WTC11 (cell line): ENCODE results near the gene MAPK9.

Experiments
- FOXP1 ChIP-seq: sonication (generic); formaldehyde crosslinking; IDR thresholded peaks from 2 replicates; pipeline ENCODE4 v1.8.0; 2022; ENCODE audit warnings: missing genetic modification reagents, mild to moderate bottlenecking, moderate library complexity, borderline replicate concordance
- NFYB ChIP-seq: sonication (generic); formaldehyde crosslinking; conservative IDR thresholded peaks from 2 replicates; pipeline ENCODE4 v1.8.0; 2022; ENCODE audit warnings: low read depth, missing genetic modification reagents
- NR3C1 ChIP-seq: sonication (generic); formaldehyde crosslinking; conservative IDR thresholded peaks from 2 replicates; pipeline ENCODE4 v1.8.1; 2023; ENCODE audit warnings: low read depth, mild to moderate bottlenecking, missing genetic modification reagents
- TEAD1 ChIP-seq: sonication (generic); formaldehyde crosslinking; IDR thresholded peaks from 2 replicates; pipeline ENCODE4 v1.8.0; 2022; ENCODE audit warnings: mild to moderate bottlenecking, missing genetic modification reagents
- TP53 ChIP-seq: sonication (generic); formaldehyde crosslinking; IDR thresholded peaks from 2 replicates; pipeline ENCODE4 v1.8.1; 2023; ENCODE audit warnings: mild to moderate bottlenecking, missing genetic modification reagents
- ZNF263 ChIP-seq: sonication (generic); formaldehyde crosslinking; IDR thresholded peaks from 2 replicates; pipeline ENCODE4 v1.8.1; 2022; ENCODE audit warnings: low read depth, mild to moderate bottlenecking, moderate library complexity, missing genetic modification reagents
- TF ChIP-seq, protein P1 (sequence below): sonication (generic); formaldehyde crosslinking; IDR thresholded peaks from 2 replicates; pipeline ENCODE4 v1.8.1; 2023; ENCODE audit warnings: mild to moderate bottlenecking, missing genetic modification reagents, moderate library complexity
- TF ChIP-seq, protein P2 (sequence below): fragments of 200-600 bp; IDR thresholded peaks from 2 replicates; pipeline ENCODE4 v1.8.0; 2022; ENCODE audit warnings: antibody characterized with exemption
- TF ChIP-seq, protein P3 (sequence below): sonication (generic); formaldehyde crosslinking; IDR thresholded peaks from 2 replicates; pipeline ENCODE4 v1.8.1; 2023; ENCODE audit warnings: mild to moderate bottlenecking, missing genetic modification reagents
- TF ChIP-seq, protein P4 (sequence below): fragments of 250-450 bp; sonication (Bioruptor Pico); IDR thresholded peaks from 2 replicates; pipeline ENCODE4 v1.9.0; 2021; ENCODE audit warnings: mild to moderate bottlenecking
- TF ChIP-seq, protein P5 (sequence below): sonication (generic); formaldehyde crosslinking; IDR thresholded peaks from 2 replicates; pipeline ENCODE4 v1.8.0; 2022; ENCODE audit warnings: mild to moderate bottlenecking, missing genetic modification reagents
- TF ChIP-seq, protein P6 (sequence below): sonication (generic); formaldehyde crosslinking; IDR thresholded peaks from 2 replicates; pipeline ENCODE4 v1.8.0; 2022; ENCODE audit warnings: missing genetic modification reagents
- TF ChIP-seq, protein P7 (sequence below): sonication (generic); formaldehyde crosslinking; IDR thresholded peaks from 2 replicates; pipeline ENCODE4 v1.8.0; 2022; ENCODE audit warnings: mild to moderate bottlenecking, missing genetic modification reagents
- TF ChIP-seq, protein P8 (sequence below): sonication (generic); formaldehyde crosslinking; IDR thresholded peaks from 2 replicates; pipeline ENCODE4 v1.8.1; 2022; ENCODE audit warnings: mild to moderate bottlenecking, moderate library complexity, missing genetic modification reagents

DNA sequence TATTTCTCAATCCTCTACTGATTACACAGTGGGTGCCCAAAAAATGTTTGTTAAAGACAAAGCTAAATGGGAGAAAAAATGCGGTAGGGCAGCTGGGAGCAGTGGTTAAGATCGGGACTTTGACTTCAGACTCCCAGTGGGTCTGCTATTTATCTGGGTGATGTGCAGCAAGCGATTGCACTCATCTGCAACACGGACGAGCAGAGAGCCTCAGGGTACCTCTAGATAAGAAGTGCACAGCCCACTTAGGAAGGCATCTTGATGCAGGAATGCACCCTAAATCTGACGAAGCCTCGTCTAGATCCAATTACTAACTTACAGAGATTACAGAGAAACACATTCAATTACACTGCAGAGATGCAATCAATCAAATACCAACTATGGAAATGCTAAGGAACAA lies 4.0 kb downstream of the MAPK9 start:
- TF ChIP-seq, protein P1, sequence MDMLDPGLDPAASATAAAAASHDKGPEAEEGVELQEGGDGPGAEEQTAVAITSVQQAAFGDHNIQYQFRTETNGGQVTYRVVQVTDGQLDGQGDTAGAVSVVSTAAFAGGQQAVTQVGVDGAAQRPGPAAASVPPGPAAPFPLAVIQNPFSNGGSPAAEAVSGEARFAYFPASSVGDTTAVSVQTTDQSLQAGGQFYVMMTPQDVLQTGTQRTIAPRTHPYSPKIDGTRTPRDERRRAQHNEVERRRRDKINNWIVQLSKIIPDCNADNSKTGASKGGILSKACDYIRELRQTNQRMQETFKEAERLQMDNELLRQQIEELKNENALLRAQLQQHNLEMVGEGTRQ, result no peak
- TF ChIP-seq, protein P2, sequence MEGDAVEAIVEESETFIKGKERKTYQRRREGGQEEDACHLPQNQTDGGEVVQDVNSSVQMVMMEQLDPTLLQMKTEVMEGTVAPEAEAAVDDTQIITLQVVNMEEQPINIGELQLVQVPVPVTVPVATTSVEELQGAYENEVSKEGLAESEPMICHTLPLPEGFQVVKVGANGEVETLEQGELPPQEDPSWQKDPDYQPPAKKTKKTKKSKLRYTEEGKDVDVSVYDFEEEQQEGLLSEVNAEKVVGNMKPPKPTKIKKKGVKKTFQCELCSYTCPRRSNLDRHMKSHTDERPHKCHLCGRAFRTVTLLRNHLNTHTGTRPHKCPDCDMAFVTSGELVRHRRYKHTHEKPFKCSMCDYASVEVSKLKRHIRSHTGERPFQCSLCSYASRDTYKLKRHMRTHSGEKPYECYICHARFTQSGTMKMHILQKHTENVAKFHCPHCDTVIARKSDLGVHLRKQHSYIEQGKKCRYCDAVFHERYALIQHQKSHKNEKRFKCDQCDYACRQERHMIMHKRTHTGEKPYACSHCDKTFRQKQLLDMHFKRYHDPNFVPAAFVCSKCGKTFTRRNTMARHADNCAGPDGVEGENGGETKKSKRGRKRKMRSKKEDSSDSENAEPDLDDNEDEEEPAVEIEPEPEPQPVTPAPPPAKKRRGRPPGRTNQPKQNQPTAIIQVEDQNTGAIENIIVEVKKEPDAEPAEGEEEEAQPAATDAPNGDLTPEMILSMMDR, result no peak
- no peak for TF ChIP-seq NFYB (CRISPR knock-in tag)
- TF ChIP-seq ZNF263, result no peak
- TF ChIP-seq, protein P3, sequence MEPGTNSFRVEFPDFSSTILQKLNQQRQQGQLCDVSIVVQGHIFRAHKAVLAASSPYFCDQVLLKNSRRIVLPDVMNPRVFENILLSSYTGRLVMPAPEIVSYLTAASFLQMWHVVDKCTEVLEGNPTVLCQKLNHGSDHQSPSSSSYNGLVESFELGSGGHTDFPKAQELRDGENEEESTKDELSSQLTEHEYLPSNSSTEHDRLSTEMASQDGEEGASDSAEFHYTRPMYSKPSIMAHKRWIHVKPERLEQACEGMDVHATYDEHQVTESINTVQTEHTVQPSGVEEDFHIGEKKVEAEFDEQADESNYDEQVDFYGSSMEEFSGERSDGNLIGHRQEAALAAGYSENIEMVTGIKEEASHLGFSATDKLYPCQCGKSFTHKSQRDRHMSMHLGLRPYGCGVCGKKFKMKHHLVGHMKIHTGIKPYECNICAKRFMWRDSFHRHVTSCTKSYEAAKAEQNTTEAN (CRISPR knock-in tag), result no peak
- no peak for TF ChIP-seq NR3C1 (CRISPR knock-in tag)
- TF ChIP-seq, protein P4, sequence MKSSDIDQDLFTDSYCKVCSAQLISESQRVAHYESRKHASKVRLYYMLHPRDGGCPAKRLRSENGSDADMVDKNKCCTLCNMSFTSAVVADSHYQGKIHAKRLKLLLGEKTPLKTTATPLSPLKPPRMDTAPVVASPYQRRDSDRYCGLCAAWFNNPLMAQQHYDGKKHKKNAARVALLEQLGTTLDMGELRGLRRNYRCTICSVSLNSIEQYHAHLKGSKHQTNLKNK (CRISPR knock-in tag), result no peak
- TF ChIP-seq, protein P5, sequence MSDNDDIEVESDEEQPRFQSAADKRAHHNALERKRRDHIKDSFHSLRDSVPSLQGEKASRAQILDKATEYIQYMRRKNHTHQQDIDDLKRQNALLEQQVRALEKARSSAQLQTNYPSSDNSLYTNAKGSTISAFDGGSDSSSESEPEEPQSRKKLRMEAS, result no peak
- TF ChIP-seq, protein P6, sequence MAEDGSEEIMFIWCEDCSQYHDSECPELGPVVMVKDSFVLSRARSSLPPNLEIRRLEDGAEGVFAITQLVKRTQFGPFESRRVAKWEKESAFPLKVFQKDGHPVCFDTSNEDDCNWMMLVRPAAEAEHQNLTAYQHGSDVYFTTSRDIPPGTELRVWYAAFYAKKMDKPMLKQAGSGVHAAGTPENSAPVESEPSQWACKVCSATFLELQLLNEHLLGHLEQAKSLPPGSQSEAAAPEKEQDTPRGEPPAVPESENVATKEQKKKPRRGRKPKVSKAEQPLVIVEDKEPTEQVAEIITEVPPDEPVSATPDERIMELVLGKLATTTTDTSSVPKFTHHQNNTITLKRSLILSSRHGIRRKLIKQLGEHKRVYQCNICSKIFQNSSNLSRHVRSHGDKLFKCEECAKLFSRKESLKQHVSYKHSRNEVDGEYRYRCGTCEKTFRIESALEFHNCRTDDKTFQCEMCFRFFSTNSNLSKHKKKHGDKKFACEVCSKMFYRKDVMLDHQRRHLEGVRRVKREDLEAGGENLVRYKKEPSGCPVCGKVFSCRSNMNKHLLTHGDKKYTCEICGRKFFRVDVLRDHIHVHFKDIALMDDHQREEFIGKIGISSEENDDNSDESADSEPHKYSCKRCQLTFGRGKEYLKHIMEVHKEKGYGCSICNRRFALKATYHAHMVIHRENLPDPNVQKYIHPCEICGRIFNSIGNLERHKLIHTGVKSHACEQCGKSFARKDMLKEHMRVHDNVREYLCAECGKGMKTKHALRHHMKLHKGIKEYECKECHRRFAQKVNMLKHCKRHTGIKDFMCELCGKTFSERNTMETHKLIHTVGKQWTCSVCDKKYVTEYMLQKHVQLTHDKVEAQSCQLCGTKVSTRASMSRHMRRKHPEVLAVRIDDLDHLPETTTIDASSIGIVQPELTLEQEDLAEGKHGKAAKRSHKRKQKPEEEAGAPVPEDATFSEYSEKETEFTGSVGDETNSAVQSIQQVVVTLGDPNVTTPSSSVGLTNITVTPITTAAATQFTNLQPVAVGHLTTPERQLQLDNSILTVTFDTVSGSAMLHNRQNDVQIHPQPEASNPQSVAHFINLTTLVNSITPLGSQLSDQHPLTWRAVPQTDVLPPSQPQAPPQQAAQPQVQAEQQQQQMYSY (CRISPR knock-in tag), result no peak
- no peak for TF ChIP-seq TEAD1 (CRISPR knock-in tag)
- no peak for TF ChIP-seq FOXP1 (CRISPR knock-in tag)
- TF ChIP-seq, protein P7, sequence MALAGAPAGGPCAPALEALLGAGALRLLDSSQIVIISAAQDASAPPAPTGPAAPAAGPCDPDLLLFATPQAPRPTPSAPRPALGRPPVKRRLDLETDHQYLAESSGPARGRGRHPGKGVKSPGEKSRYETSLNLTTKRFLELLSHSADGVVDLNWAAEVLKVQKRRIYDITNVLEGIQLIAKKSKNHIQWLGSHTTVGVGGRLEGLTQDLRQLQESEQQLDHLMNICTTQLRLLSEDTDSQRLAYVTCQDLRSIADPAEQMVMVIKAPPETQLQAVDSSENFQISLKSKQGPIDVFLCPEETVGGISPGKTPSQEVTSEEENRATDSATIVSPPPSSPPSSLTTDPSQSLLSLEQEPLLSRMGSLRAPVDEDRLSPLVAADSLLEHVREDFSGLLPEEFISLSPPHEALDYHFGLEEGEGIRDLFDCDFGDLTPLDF (CRISPR knock-in tag), result no peak
- TF ChIP-seq, protein P8, sequence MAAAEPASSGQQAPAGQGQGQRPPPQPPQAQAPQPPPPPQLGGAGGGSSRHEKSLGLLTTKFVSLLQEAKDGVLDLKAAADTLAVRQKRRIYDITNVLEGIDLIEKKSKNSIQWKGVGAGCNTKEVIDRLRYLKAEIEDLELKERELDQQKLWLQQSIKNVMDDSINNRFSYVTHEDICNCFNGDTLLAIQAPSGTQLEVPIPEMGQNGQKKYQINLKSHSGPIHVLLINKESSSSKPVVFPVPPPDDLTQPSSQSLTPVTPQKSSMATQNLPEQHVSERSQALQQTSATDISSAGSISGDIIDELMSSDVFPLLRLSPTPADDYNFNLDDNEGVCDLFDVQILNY (CRISPR knock-in tag), result no peak
- TF ChIP-seq TP53, result no peak
